ENCODE data around the gene ARHGAP32.

The ARHGAP32 gene

GRCh38 chr11:128947773-128948172 is 244.4 kb downstream of the ARHGAP32 start:
- DNase-seq: no peak

DNA sequence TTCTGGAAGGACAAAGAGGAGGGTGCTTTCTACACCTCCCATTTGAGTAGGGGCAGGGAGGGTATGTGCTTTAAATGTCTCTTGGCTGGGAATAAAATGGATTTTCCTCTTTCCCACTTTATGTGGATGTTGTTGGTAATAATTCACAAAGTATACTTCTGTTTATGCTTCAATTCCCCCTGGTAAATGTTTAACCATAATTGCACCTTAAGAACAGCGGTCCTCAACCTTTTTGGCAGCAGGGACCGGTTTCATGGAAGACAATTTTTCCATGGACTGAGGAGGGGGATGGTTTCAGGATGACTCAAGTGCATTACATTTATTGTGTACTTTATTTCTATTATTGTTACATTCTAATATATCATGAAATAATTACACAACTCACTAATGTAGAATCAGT is 245.5 kb downstream of the ARHGAP32 start:
- no peak for DNase-seq

DNA sequence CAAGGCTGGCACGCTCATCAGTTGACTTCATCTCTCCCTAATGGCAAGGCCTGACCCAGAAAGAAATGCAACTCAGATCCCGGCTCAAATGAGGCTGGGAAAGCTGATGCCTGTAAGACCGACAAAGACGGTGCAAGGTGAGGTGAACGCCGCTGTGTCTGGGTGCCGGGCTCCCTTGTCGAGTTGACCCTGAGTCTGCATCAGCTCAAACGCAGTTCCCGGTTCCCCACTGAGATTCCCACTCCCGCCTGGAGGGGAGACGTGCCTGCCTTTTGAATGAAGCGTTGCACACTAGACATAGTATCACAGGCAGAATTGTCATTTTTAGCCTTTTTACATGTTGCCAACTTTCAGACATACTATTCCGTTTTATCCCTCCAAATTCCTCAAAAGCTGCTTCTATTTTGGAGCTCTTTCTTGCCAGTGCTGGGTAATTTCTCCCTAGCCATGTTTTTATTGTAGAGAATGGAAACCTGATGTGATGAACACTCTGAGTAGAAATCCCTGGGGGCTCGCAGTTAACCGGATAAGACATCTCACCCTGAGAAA is 248.6 kb downstream of the ARHGAP32 start:
- DNase-seq: no peak

GRCh38 chr11:128942817-128943427 is 249.2 kb downstream of the ARHGAP32 start, which contains the start of gene TP53AIP1:
Gene TP53AIP1 (minus strand): TSS chr11:128942871. CDS start chr11:128937818, 5,053 bp downstream.
- DNase-seq: no peak

DNA sequence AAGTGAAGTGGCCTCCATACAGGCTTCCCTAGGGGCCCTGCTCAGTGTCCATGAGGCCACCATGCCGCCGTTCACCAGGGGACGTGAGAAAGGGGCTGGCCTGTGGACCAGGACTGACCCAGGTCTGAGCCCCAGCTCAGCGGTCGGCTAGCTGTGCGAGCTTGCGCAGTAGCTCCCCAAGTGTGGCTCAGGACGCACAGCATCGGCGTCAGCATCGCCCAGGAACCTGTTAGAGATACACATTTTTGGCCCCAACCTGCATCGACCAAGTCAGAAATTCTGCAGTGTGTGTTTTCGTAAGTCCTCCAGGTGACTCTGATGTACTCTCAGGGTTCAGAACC is 249.9 kb downstream of the ARHGAP32 start:
- no peak for DNase-seq

- no peak for DNase-seq
Measured at GRCh38 chr11:128941573-128942271, 250.4 kb downstream of the ARHGAP32 start.

- DNase-seq: no peak
Measured at GRCh38 chr11:128941110-128941509, 251.0 kb downstream of the ARHGAP32 start.

DNA sequence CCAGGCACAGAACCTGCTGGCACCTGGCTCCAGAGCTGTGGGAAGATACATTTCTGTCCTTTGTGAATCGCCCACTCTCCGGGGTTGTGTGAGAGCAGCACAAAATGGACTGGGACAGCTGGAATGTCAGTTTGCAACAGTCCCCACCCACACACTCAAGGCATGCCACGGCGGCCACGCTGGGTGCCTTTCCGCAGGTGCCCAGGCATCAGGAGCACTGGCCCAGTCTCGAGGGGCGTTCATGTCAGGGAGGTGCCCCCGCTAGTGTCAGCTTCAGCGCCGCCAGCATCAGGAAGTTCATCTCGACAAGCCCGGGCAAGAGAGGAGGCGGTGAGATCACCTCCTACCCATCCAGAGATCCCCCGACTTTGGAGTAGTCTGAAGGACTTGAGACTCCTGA is 251.5 kb downstream of the ARHGAP32 start:
- DNase-seq: no peak

DNA sequence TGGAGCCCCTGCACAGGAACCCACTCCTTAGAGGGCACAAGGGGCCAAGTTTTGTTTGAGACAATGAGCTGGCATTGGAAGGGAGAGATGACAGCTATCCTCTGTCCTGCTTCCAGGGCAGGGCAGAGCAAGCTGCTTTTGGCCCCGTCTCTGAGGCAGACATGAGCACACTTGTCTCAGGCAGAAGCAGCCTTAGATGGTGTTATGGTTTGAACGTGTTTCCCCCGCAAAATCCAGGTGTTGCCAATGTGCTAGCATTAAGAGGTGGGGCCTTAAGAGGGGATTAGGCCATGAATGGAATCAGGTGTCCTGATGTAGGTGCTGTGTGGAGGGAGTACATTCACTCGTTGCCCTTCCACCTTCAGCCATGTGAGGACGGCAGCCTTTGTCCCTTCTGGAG is 252.0 kb downstream of the ARHGAP32 start:
- DNase-seq: no peak

DNA sequence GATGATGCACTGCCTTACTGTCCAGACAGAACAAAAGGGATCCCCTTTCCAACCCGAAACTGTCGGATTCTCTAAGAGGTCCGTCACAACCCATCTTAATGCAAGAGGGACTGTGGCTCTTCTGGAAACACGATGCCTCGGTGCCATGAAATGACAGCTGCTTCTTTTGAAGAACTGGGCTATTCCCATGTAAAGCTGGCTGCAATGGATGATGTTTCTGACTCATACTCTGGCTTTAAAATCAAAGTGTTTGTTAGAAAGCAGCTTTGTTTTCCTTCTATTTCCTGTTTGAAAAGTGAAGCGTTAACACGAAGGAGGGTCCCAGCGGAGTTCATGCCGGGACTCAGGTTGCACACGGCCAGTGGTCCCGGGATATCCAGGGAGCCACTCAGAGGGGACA is 252.5 kb downstream of the ARHGAP32 start:
- no peak for DNase-seq

- no peak for DNase-seq
Measured at GRCh38 chr11:128938156-128938885, 253.8 kb downstream of the ARHGAP32 start.

- DNase-seq: no peak
Measured at GRCh38 chr11:128937480-128937879, 254.6 kb downstream of the ARHGAP32 start.

GRCh38 chr11:128936606-128937251 is 255.4 kb downstream of the ARHGAP32 start:
- no peak for DNase-seq

GRCh38 chr11:128934926-128935325 is 257.2 kb downstream of the ARHGAP32 start:
- no peak for DNase-seq

DNA sequence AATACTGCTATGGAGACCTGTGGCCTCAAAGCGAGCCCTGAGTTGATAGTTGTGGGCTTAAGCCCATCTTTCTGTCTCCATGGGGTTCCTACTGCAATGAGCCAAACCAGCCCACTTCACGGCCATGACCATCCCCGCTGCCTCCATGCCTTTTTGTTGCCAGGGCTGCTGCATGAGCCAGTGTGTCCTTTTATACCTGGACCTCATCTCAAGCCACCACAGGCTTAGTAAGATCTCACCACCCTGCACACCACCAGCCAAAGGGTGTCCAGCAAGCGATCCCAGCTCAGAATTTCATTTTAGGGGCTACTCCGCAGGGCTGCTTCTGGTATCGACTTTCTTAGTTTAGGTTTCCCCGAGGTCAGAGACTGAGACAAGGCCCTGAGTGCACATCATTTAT is 257.8 kb downstream of the ARHGAP32 start:
- DNase-seq: no peak

DNA sequence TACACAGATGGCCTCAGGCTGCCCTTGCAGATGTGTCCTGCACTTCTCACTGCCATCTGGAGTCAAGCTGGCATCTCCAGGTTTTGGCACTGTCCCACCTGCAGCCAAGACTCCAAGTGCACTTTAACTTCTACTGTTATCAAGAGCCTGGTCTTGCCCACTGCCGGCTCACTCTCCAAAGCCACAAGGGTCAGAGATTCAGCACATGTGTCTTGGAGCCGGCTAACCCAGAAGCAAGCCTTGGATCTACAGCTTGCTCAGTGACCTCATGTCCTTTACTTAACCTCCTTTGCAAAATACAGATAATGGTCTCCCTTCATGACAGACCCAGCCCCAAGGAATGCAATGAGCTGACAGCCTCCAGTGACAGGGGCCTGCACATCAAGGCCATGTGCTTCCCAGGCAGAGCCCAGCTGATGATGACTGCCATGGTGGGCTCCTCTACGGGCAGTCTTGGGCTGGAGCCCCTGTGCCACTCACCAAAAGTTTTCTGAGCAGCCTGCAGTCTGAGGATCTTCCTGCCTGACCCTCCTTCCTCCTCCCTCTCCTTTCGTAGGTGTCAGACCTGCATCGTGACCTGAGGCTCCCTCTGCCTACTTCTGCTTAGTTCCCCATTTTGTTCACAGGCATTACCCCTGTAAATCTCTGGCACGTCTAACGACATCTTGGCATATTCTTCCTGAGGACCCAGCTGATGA is 258.5 kb downstream of the ARHGAP32 start:
- DNase-seq: no peak

DNA sequence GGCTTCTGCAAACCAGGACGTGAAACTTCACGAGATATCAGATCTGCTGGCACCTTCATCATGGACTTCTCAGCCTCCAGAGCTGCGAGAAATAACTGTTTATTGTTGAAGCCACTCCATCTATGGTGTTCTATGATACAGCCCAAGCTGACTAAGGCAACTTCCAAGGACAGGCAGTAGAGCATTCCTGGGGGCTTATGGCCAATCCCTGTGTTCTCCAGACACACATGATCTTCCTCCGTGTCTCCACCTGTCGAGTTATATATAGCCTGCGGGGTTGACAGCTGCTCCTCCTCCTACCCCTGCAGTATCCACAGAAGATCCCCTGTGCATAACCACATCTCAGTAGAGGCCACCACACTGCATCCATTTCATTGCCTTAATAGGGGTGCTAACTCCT is 260.5 kb downstream of the ARHGAP32 start:
- no peak for DNase-seq

DNA sequence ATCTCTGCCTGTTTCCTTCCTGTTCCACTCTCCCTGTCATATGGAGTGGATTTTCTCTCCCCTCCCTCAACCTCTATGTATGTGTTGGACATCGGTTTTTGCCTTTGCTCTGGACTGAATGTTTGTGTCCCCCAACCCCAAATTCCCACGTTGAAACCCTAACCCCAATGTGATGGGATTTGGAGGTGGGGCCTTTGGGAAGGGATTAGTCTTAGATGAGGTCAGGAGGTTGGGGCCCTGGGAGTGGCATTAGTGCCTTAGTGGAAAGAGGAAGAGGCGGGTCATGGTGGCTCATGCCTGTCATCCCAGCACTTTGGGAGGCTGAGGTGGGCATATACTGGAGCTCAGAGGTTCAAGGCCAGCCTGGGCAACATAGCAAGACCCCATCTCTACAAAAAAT is 261.1 kb downstream of the ARHGAP32 start:
- DNase-seq: no peak

GRCh38 chr11:128929991-128930390 is 262.1 kb downstream of the ARHGAP32 start:
- DNase-seq: no peak

DNA sequence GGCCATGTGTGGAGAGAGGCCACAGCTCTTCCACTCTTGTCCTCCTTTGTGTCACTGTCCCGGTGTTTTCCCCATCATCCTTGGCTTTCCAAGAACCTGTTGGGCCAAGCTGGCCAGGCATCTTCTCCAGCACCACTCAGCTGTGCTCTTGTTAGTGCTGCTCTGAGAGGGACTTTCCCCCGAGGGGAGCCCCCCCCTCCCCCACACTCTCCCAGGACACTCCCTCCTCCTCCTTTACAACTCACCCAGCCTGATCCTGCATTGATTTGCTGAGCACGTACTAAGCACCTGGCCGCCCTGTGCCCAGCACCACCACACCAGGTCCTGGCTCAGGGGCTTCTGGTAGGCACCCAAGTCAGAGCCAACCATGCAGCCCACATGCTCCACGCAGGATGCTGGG is 262.7 kb downstream of the ARHGAP32 start:
- no peak for DNase-seq

DNA sequence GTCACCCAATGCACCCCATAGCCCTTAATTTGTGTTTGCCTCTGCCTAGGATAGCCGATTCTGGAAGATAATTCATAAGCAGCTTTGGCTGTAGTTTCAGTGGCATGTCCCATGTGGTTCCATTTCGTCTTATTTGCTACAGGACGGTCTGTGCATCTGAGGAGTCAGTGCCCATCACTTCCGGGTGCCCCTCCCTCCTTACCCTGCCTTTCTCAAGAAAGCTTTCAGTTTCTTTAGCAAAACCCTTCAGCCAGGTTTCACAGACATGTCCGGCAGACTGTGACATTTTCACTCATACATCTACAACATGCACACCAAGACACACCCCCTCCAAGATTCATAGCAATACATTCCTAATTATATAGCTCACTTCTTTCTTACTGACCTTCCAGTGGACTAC is 263.7 kb downstream of the ARHGAP32 start:
- DNase-seq: no peak

GRCh38 chr11:128927683-128928336 is 264.3 kb downstream of the ARHGAP32 start:
- no peak for DNase-seq
